ENCODE data around the gene ZNF764. TPM values are rescaled to one million over a fixed set of nuclear protein-coding genes. Genes with fewer than 3 reads are reported as not detected.
"Not testable (repeated sequence)": the region's sequence is repeated elsewhere in the genome, so short reads cannot be mapped to it uniquely, and the experiment has no call there.

The ZNF764 gene
- 9.5 TPM for total RNA-seq

DNA sequence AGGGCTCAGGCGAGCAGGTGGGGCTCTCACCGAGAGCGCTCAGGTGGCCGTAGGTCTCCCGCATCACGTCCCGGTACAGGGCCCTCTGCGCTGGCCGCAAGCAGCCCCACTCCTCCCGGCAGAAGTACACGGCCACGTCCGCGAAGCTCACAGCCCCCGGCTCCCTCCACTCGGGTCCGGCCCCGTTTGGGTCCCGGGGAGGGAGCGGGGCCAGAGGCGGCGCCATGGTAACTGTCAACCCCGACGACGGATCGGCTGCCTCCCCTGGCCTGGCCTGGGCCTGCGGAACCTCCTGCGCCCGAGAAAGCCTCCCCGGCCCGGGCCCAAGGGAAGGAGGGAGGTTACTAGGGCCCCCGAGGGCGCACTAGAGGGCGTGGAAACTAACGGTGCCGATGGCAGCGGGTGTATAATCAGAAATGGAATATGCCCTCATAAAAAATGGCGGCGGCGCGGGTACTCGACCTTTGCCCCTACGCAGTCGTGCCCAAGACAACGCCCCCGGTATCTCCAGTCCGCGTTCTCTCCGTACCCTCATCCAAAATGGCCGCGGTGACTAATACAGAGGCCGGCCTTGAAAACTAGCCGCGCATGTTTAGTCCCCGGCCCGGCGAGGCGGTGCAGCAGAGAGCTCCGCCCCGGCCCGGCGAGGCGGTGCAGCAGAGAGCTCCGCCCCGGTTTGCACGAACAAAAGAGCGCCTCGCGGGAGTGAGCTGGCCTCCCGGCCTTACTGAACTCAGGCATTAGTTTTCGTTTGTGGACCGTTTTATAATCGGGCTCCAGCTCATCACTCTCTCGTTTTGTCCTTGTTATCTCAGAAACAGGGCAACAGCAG, at the start of gene ZNF764:
Gene ZNF764 (minus strand): TSS at position 418 of the 832 bp plus-strand sequence. CDS start 192 bp downstream, at position 226.
- ATAC-seq (peak; percentile 98), DNase-seq (ENCODE audit: low spot score) (peak; percentile 98)
- intact Hi-C loops (cut with DNase I): no loop called here

DNA sequence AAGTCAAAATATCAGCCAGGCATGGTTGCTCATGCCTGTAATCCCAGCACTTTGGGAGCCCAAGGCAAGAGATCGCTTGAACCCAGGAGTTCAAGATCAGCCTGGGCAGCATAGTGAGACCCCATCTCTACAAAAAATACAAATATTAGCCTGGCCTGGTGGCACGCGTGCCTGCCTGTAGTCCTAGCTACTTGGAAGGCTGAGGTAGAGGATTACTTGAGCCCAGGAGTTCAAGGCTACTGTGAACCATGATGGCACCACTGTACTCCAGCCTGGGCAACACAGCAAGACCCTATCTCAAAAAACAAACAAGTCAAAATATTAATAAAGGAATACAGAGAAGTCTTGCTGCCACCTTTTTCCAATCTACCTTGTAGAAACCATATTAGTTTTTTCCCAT, 47.8 kb upstream of the ZNF764 start:
- DNase-seq (ENCODE audit: low spot score): no peak
- intact Hi-C loops (cut with DNase I): no loop called here

DNA sequence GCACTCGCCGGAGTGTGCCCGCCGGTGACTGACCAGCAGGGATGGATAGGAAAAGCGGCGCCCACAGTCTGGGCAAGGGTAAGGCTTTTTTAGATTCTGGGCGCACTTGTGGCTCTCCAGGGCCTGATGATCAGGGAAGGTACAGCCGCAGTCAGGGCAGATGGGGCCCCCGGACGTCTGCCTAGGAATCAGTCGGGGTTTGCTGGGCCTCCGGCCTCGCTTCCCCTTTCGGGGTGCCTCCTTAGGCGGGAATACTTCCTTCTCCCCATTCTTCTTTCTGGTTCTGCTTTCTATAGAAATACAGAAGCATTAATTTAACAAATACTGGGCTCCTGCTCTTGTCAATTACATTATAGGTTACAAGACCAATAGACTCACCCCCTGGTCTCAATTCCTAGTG, 47.0 kb upstream of the ZNF764 start:
- DNase-seq (ENCODE audit: low spot score) (peak; percentile 66), ATAC-seq (peak; percentile 15)
- intact Hi-C loops (cut with DNase I): no loop called here

More for the DNA sequence above, 47.8 kb upstream of the ZNF764 start:
- no peak for ATAC-seq

DNA sequence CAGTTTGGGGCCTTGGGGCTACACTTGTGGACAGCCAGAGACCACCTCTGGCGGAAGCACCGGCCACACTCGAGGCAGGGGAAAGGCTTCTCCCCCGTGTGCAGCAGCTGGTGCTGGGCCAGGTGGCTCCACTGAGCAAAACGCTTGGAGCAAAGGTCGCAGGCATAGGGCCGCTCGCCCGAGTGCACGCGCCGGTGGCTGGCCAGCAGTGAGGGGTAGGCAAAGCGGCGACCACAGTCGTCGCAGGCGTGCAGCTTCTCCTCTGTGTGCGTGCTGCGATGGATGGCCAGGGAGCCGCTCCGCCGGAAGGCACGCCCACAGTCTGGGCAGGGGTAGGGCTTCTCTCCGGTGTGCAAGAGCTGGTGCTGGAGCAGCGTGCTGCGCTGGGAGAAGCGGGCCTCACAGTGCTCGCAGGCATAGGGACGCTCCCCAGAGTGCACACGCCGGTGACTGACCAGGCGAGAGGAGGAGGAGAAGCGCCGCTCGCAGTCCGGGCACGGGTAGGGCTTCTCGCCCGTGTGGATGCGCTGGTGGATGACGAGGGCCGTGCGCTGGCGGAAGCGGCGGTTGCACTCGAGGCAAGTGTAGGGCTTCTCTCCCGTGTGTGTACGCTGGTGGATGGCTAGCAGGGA, 46.3 kb upstream of the ZNF764 start:
- no peak for DNase-seq (ENCODE audit: low spot score)
- intact Hi-C loops (cut with DNase I): loop anchor here (5.0 kb wide), 1 partner anchor 613 kb away; the partner anchor contains the start of gene PYDC1
- no peak for ATAC-seq

DNA sequence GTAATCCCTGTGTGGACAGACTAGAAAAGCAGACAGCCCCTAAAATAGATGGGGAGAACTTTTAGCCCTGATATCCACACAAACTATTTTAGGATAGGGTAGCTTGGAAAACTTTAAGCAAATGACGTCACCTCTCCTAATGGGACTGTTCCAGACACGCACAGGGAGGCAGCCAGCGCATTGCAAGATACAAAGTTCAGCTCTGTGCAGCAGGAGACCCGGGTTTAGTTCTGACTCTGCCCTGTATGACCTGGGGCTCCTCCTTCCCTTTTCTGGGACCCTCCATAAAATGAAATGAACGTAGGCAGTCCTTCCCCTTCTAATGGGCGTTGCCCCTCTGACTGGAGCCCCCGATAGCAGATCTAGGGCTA, 45.8 kb upstream of the ZNF764 start:
- no peak for DNase-seq (ENCODE audit: low spot score)
- intact Hi-C loops (cut with DNase I): loop anchor here (5.0 kb wide), 1 partner anchor 613 kb away; the partner anchor contains the start of gene PYDC1
- no peak for ATAC-seq

DNA sequence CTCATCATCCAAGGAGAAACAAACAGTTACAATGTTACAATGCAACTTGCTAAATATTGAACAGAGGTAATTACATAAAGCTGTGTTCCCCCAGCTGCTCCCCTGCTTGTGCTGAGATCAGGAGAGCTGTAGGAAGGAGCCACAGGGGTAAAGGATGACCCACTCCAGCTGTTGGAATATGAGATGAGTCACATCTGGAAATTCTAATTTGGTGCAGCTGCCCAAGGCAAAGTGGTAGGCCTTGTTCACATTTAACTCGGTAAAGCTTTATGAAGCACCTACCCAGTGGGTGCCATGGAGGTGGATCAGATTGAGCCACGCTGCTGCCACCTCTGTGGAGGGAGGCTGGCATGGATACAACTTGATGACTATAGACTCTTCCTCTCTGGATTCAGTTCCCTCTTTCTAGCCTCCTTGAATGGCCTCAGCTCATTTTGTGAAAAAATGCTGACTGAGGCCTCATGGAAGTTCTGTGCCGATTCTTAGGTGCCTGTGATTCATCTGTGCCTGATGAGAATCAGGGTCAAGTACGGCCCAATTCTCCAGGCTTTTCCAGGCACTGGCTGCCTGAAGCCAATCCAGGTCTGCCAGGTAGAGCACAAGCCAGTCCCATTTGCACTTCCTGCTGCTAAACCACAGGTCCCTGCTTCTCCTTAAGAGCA, 44.6 kb upstream of the ZNF764 start:
- ATAC-seq (peak; percentile 45), DNase-seq (ENCODE audit: low spot score) (no peak)
- intact Hi-C loops (cut with DNase I): loop anchor here (5.0 kb wide), 1 partner anchor 615 kb away; the partner anchor contains the start of gene PYDC1

DNA sequence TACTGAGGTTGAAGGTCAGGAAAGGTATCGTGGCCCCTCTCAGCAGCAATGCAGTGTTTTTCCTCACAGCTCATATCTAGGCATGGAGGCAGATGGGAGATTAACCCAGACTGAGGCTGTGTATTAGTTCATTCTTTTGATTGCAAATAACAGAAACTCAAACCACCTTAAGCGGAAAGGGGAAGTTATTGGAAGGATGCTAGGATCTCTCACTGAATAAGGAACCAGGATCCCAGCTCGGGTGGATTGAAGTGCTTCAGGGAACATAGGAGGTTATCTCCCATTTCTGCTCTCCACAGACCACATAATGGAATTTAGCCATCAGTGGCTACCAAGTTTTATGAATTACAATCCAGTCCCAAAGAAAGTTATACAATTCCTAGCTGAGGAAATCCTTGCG, 43.8 kb upstream of the ZNF764 start:
- intact Hi-C loops (cut with DNase I): loop anchor here (5.0 kb wide), 1 partner anchor 615 kb away; the partner anchor contains the start of gene PYDC1
- DNase-seq (ENCODE audit: low spot score) (no peak), ATAC-seq (no peak)

DNA sequence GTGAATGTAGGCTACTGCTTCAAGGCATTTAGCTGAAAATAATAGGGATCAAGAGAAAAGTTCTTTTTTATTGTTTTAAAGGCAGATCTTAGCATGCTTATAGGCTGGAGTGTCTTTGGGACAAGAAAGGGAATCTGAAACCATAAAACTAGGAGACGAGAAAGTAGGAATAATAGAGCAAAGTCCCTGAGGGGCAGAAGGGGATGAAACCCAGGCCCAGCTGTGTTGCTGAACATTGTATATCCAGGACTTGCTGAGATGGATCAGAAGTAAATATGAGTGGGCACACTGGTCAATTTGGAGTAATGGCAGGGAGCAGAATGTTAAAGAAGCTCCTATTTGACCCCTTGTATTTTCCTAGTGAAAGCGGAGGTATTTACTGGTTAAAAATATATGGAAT, 42.8 kb upstream of the ZNF764 start:
- DNase-seq (ENCODE audit: low spot score) (no peak), ATAC-seq (no peak)
- intact Hi-C loops (cut with DNase I): loop anchor here (5.0 kb wide), 1 partner anchor 616 kb away; the partner anchor contains the start of gene PYDC1

DNA sequence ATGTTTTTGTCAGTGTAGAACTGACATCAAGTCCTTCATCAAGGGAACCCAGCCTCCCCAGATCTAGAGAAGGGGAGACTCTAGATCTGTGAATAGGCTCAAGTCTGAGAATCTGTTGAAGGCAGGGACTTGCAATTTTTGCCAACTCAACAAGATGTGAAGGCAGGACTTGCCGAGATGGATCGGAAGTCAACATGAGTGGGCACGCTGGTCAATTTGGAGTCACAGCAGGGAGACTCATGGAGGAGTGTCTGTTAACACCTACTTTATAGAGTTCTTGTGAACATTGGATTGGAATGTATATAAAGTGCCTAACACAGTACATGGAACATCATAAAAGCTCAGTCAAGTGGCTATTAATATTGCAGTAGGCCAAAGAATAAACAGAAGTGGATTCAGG, 42.0 kb upstream of the ZNF764 start:
- intact Hi-C loops (cut with DNase I): loop anchor here (5.0 kb wide), 1 partner anchor 617 kb away; the partner anchor contains the start of gene PYDC1
- no peak for ATAC-seq
- DNase-seq (ENCODE audit: low spot score): no peak

DNA sequence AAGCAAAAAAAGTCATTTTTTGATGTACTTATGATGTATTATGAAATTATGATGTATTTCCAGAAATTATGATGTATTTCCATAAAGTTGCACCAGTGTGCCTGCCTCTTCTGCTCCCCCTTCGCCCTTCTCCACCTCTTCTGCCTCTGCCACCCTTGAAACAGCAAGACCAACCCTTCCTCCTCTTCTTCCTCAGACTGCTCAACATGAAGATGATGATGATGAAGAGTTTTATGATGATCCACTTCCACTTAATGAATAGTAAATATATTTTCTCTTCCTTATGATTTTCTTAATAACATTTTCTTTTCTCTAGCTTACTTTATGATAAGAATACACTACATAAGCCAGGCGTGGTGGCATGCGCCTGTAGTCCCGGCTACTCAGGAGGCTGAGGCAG, 34.7 kb upstream of the ZNF764 start:
- ATAC-seq: no peak
- no peak for DNase-seq (ENCODE audit: low spot score)

DNA sequence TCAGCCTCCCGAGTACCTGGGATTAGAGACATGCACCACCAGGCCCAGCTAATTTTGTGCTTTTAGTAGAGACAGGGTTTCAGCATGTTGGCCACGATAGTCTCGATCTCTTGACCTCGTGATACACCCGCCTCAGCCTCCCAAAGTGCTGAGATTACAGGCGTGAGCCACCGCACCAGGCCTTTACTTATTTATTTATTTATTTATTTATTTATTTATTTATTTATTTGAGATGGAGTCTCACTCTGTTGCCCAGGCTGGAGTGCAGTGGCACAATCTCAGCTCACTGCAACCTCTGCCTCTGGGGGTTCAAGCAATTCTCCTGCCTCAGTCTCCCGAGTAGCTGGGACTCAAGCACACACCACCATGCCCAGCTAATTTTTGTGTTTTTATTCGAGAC, 32.7 kb upstream of the ZNF764 start:
- DNase-seq (ENCODE audit: low spot score); ATAC-seq; intact Hi-C loops (cut with DNase I): not testable (repeated sequence)

More for the DNA sequence above, 34.7 kb upstream of the ZNF764 start:
- intact Hi-C loops (cut with DNase I): no loop called here

DNA sequence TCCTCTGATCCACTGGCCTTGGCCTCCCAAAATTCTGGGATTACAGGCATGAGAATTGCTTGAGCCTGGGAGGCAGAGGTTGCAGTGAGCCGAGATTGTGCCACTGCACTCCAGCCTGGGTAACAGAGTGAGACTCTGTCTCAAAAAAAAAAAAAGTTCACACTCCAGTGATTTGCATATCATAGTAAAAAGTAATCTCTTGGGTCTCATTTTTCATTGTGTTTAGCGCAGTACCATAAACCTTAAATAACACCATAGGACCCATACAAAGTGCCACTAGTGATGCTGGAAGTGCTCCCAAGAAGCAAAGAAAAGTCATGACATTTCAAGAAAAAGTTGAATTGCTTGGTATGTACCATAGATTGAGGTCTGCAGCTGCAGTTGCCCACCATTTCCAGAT, 31.4 kb upstream of the ZNF764 start:
- intact Hi-C loops (cut with DNase I); DNase-seq (ENCODE audit: low spot score); ATAC-seq: not testable (repeated sequence)

DNA sequence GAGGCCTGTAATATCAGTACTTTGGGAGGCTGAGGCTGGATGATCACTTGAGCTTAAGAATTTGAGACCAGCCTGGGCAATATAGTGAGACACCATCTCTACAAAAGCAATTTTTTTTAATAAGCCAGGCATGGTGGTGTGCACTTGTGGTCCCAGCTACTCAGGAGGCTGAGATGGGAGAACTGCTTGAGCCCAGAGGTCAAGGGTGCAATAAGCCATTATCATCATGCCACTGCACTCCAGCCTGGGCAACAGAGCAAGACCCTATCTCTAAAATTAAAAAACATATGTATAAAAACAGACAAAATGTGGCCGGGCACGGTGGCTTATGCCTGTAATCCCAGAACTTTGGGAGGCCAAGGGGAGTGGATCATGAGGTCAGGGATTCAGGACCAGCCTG, 30.5 kb upstream of the ZNF764 start:
- intact Hi-C loops (cut with DNase I): no loop called here
- ATAC-seq (no peak), DNase-seq (ENCODE audit: low spot score) (no peak)

DNA sequence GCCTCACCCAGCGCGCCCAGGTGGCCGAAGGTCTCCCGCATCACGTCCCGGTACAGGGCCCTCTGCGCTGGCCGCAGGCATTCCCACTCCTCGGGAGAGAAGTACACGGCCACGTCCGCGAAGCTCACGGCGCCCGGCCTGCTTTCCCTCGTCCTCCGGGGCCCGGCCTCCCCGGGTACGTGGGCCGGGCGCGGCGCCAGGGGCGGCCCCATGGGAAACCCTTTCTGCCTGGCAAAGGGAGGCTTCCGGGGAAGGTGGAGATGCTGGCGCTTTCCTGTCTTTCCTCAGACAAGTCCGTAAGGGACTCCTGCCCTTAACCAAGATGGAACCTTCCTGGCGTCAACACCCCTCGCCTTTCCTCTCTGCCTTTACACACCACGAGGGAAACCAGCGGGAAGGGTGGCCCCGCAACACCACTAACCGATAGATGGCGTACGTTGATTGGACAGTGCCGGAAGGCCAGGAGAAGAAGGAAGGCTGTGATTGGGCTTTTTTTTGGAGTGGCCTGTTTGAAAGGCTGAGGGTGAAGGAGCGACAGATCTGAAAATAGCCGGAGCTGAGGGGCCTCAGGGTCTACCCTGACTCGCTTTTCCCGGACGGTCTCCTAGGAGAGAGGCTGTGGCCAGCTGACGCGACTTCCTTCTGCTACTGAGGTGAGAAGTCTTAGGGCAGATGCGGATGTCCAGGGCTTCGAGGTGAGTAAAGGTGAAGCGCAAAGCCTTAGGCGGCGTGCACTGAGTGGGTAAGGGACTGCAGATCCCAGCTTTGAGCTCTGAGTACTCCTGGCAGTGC, 27.4 kb upstream of the ZNF764 start, which contains the start of gene ZNF785:
Gene ZNF785 (minus strand): TSS at position 298 of the 792 bp plus-strand sequence. CDS start 86 bp downstream, at position 212.
- intact Hi-C loops (cut with DNase I): no loop called here

DNA sequence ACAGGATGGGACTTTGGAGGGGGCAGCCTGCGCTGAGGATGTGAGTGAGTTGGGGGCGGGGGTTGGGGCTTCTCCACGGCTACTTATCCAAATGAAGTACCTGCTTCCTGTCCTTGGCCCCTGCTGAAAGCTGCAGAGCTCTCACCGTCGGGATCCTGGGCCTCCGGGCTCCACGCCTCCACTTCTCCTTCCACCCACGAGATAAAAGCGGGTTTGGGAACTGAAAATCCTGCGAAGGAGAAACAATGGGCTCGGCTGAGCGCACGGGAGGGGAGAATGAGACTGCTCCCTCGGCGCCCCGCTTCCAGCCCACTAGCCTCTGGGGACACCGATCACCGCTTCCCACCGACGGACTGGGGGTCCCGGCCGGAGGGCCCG, 26.8 kb upstream of the ZNF764 start:
- DNase-seq (ENCODE audit: low spot score) (no peak), ATAC-seq (no peak)
- intact Hi-C loops (cut with DNase I): no loop called here

More for the DNA sequence above, 27.4 kb upstream of the ZNF764 start, which contains the start of gene ZNF785:
- DNase-seq (ENCODE audit: low spot score): peak; percentile 97
- peak; percentile 99 for ATAC-seq

DNA sequence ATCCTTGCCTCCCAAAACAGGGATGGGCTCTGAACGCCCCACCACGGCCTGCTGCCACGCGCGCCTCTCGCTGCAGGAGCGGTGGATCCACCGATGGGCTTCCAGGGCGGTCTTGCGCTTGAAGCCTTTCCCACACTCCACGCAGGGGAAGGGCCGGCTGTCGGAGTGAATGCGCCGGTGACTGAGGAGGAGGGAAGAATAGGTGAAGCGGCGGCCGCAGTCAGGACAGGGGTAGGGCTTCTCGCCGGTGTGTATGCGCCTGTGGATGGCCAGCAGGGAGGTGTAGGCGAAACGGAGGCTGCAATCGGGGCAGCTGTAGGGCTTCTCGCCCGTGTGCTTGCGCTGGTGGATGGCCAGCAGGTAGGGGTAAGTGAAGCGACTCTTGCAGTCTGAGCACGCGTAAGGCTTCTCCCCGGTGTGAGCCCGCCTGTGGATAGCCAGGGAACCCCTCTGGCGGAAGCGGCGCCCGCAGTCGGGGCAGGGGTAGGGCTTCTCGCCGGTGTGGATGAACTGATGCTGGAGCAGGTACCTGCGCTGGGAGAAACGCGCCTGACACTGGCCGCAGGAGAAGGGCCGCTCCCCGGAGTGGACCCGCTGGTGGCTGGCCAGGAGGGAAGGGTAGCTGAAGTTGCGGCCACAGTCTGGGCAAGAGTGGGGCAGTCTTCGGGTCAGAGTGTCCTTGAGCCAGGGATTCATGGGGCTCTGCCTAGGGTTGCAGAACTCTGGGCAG, 24.6 kb upstream of the ZNF764 start:
- DNase-seq (ENCODE audit: low spot score) (peak; percentile 54), ATAC-seq (no peak)
- intact Hi-C loops (cut with DNase I): no loop called here

DNA sequence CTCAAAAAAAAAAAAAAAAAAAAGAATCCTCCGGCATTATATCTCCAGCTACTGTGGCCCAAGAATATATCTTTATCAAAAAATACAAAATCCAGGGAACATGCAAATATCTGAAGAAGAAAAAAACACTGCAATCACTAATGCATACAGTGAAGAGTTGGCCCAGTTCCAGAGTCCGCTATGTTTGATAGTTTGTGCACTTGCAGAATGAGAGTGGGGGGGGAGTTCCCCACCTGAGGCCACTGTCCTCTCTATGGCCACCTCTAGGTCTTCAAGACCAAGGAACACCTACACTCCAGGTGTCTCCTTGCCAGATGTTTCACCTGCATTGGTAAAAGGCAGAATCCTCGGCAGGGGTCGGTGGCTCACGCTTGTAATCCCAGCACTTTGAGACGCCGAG, 23.3 kb upstream of the ZNF764 start:
- DNase-seq (ENCODE audit: low spot score) (no peak), ATAC-seq (no peak)
- intact Hi-C loops (cut with DNase I): no loop called here

DNA sequence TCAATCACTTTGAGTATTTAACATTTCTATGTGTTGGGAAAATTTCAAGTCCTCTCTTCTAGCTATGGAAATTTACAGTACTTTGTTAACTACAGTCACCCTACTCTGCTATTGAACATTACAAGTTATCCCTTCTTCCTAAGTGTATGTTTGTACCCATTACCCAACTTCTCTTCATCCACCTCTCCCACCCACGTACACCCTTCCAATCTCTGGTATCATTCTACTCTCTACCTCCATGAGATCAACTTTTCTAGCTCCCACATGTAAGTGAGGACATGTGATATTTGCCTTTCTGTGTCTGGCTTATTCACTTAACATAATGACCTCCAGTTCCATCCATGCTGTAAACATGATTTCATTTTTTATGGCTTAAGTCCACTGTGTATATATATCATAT, 16.5 kb upstream of the ZNF764 start:
- ATAC-seq (no peak), DNase-seq (ENCODE audit: low spot score) (no peak)
- intact Hi-C loops (cut with DNase I): no loop called here

All from sciatic nerve (tissue), 2 donors.